Panc1 (cell line): Measurements from ENCODE around the gene UNC13B. TPM values are rescaled to one million over a fixed set of nuclear protein-coding genes. Genes with fewer than 3 reads are reported as not detected.

Experiments used
- ATAC-seq: fragments of 200-7000 bp; cut with Tn5 transposase; 2 replicates; pipeline ENCODE4 v1.9.1; 2020; ENCODE audit warnings: mild to moderate bottlenecking, moderate library complexity
- BruUV-seq: library from RNA; stranded (reverse); fragments of 400-500 nt; replicated peaks from 2 replicates; lab custom pipeline; 2021; lab: Mats Ljungman, UMichigan
- CTCF ChIA-PET: fragments of 300-600 bp; sonication (Branson Sonifier 250); formaldehyde crosslinking; loops from one replicate; lab custom pipeline; 2022; ENCODE audit warnings: antibody characterized with exemption; lab: Charles Lee
- POLR2A ChIA-PET: fragments of 300-600 bp; sonication (Branson Sonifier 250); formaldehyde crosslinking; loops from one replicate; lab custom pipeline; 2022; ENCODE audit warnings: antibody characterized with exemption; lab: Charles Lee
- DNase-seq: peaks from one replicate; pipeline ENCODE4 v3.0.0-alpha.2; 2010; ENCODE audit warnings: low read depth, low spot score
- H3K27ac ChIP-seq: 2 replicates; pipeline ENCODE4 v1.5.1; 2011; ENCODE audit warnings: mild to moderate bottlenecking, low read length, inconsistent platforms
- H3K27me3 ChIP-seq: fragments of 200-500 bp; sonication (Bioruptor generic); 2 replicates; pipeline ENCODE4 v1.6.0; 2014; ENCODE audit warnings: low read length, inconsistent platforms; ENCODE audit not compliant: control insufficient read depth, insufficient read depth
- H3K36me3 ChIP-seq: fragments of 200-500 bp; sonication (Bioruptor generic); 2 replicates; pipeline ENCODE4 v1.5.1; 2014; ENCODE audit warnings: inconsistent platforms, mild to moderate bottlenecking, low read length, moderate library complexity; ENCODE audit not compliant: control insufficient read depth, insufficient read depth
- H3K4me1 ChIP-seq: 2 replicates; pipeline ENCODE4 v1.5.1; 2011; ENCODE audit warnings: inconsistent platforms, mild to moderate bottlenecking, low read length, moderate library complexity; ENCODE audit not compliant: control insufficient read depth, insufficient read depth
- H3K4me3 ChIP-seq, 2 experiments: 2 replicates each; pipeline ENCODE4 v1.5.1; 2011 to 2012; ENCODE audit warnings: low read depth in 2 of 2, low read length in 2 of 2, mild to moderate bottlenecking in 2 of 2, inconsistent platforms in 1 of 2, moderate library complexity in 1 of 2
- H3K9me3 ChIP-seq: fragments of 200-500 bp; sonication (Bioruptor generic); 2 replicates; pipeline ENCODE4 v1.5.1; 2014; ENCODE audit warnings: low read depth, mild to moderate bottlenecking, inconsistent platforms, low read length, moderate library complexity; ENCODE audit not compliant: control insufficient read depth, insufficient read depth
- CTCF ChIP-seq: fragments of 450-650 bp; IDR thresholded peaks from 2 replicates; pipeline ENCODE4 v1.5.1; 2017; ENCODE audit warnings: mild to moderate bottlenecking
- POLR2AphosphoS5 ChIP-seq: IDR thresholded peaks from 2 replicates; pipeline ENCODE4 v1.6.1; 2012; ENCODE audit warnings: mild to moderate bottlenecking, low read depth, low read length, moderate library complexity
- SIN3A ChIP-seq: IDR thresholded peaks from 2 replicates; pipeline ENCODE4 v1.6.1; 2012; ENCODE audit warnings: low read depth, mild to moderate bottlenecking, low read length, moderate library complexity, borderline replicate concordance; ENCODE audit not compliant: insufficient read depth
- TCF7L2 ChIP-seq: IDR thresholded peaks from 2 replicates; pipeline ENCODE4 v1.6.1; 2011; ENCODE audit warnings: mild to moderate bottlenecking, low read depth, low read length, inconsistent platforms
- in situ Hi-C: cut with HindIII; loops from 2 replicates; pipeline ENCODE4 v1.10.0; 2016; ENCODE audit warnings: low sequenced_read_pairs, low pct_unique_long_range_greater_than_20kb
- intact Hi-C: fragments of 100-400 bp; cut with micrococcal nuclease; formaldehyde crosslinking; loops from one replicate; pipeline ENCODE4 v1.10.0; 2022; ENCODE audit not compliant: unreplicated experiment
- total RNA-seq: library from RNA; stranded (reverse); gene quantifications from one replicate; pipeline ENCODE4 v1.2.1, GENCODE V29; 2021; ENCODE audit not compliant: unreplicated experiment
- TF ChIP-seq, protein P1 (sequence below), 2 experiments: IDR thresholded peaks; 2 replicates each; pipeline ENCODE4 v1.6.1; 2011 to 2012; ENCODE audit warnings: low read depth in 2 of 2, control low read depth in 1 of 2, low read length in 1 of 2, mild to moderate bottlenecking in 1 of 2, moderate library complexity in 1 of 2; ENCODE audit not compliant: insufficient read depth in 1 of 2

UNC13B gene
- total RNA-seq, 1 experiment from 2014 or later = 35.2 TPM

GRCh38 chr9:35322075-35322885 is 160.5 kb downstream of the UNC13B start:
- CTCF ChIA-PET = no interaction called here
- POLR2A ChIA-PET = interaction anchor here (0.6 kb wide), 1 partner anchor 613 kb away, joined by 8 read pairs; no protein-coding TSS in a partner anchor

GRCh38 chr9:35324966-35325365 is 163.2 kb downstream of the UNC13B start:
- ChIA-PET POLR2A (no interaction called here), CTCF (interaction anchor here (0.5 kb wide), 1 partner anchor 1251 kb away, joined by 6 read pairs; no protein-coding TSS in a partner anchor)
- Histone ChIP-seq H3K4me1 (no peaks in the 10 kb centered on the region), H3K9me3 (no peaks in the 10 kb centered on the region), H3K27ac (no peak overlapping the region), H3K4me3 (no peak overlapping the region), H3K27me3 (no peaks in the 10 kb centered on the region), H3K36me3 (no peaks in the 10 kb centered on the region)
- in situ Hi-C loops = no loop called here
- ATAC-seq (no peak), DNase-seq (no peak)
- intact Hi-C loops = no loop called here
- BruUV-seq = no TSS peak
- TF ChIP-seq TCF7L2 = no peak
- TF ChIP-seq SIN3A = no peak
- TF ChIP-seq CTCF = no peak
- no peak for TF ChIP-seq POLR2AphosphoS5
- TF ChIP-seq, protein P1, sequence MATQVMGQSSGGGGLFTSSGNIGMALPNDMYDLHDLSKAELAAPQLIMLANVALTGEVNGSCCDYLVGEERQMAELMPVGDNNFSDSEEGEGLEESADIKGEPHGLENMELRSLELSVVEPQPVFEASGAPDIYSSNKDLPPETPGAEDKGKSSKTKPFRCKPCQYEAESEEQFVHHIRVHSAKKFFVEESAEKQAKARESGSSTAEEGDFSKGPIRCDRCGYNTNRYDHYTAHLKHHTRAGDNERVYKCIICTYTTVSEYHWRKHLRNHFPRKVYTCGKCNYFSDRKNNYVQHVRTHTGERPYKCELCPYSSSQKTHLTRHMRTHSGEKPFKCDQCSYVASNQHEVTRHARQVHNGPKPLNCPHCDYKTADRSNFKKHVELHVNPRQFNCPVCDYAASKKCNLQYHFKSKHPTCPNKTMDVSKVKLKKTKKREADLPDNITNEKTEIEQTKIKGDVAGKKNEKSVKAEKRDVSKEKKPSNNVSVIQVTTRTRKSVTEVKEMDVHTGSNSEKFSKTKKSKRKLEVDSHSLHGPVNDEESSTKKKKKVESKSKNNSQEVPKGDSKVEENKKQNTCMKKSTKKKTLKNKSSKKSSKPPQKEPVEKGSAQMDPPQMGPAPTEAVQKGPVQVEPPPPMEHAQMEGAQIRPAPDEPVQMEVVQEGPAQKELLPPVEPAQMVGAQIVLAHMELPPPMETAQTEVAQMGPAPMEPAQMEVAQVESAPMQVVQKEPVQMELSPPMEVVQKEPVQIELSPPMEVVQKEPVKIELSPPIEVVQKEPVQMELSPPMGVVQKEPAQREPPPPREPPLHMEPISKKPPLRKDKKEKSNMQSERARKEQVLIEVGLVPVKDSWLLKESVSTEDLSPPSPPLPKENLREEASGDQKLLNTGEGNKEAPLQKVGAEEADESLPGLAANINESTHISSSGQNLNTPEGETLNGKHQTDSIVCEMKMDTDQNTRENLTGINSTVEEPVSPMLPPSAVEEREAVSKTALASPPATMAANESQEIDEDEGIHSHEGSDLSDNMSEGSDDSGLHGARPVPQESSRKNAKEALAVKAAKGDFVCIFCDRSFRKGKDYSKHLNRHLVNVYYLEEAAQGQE (IDR thresholded peaks at IDR 0.05; ENCODE audit: insufficient read depth in 1 of 2, low read depth in 2 of 2, low read length in 1 of 2) = no peak

More at GRCh38 chr9:35322075-35322885, 160.5 kb downstream of the UNC13B start:
- no TSS peak for BruUV-seq
- no peak for DNase-seq
- in situ Hi-C loops (no loop called here), intact Hi-C loops (no loop called here)
- ATAC-seq = no peak
- Histone ChIP-seq H3K27me3 (no peaks in the 10 kb centered on the region), H3K9me3 (no peaks in the 10 kb centered on the region), H3K4me1 (no peaks in the 10 kb centered on the region), H3K36me3 (no peaks in the 10 kb centered on the region), H3K4me3 (no peak overlapping the region), H3K27ac (no peak overlapping the region)
- TF ChIP-seq, protein P1 (IDR thresholded peaks at IDR 0.05; ENCODE audit: insufficient read depth in 1 of 2, low read depth in 2 of 2, low read length in 1 of 2) = no peak
- TF ChIP-seq SIN3A = no peak
